H1 (cell line): ENCODE results near the gene C2orf72. TPM values are rescaled to one million over a fixed set of nuclear protein-coding genes. Genes with fewer than 3 reads are reported as not detected.

ENCODE experiments used
- polyA plus RNA-seq, 7 experiments: library from polyadenylated mRNA; depleted of rRNA in 3 of 7; stranded (reverse) in 5 of 7; unstranded in 2 of 7; fragments of >200 nt in 5 of 7; fragments of 200-250 nt in 2 of 7; gene quantifications; 1 replicate in 5 of 7; 2 replicates in 1 of 7; 4 replicates in 1 of 7; pipeline versions ENCODE4 v1.2.1 to v1.2.3, GENCODE V29; 2011 to 2013; ENCODE audit warnings: missing spikeins in 2 of 7, mixed read lengths in 2 of 7
- total RNA-seq: library from RNA; stranded (reverse); fragmentation: NEBNext Ultra II Directional; extraction: Animal tissue kit (Norgen Biotek cat#: 25700); gene quantifications from 2 replicates; pipeline ENCODE4 v1.2.1, GENCODE V29; 2021

Gene C2orf72
- total and polyA plus RNA-seq, 2 of the 8 experiments (the other 6 are each of a cell fraction or from before 2014, with no cell fraction given), result 1.1 to 1.7 TPM

Other genes with a start within 250 kb of the C2orf72 start
- 362 and 367 TPM in 2 replicates for gene ITM2C, start 172.6 kb upstream of the C2orf72 start, total RNA-seq
- gene ITM2C, start 172.6 kb upstream of the C2orf72 start, polyA plus RNA-seq (2011; rRNA removed), result 742 and 889 TPM in 2 replicates
- not detected in 2 replicates for gene GPR55, start 112.3 kb upstream of the C2orf72 start, total RNA-seq
- not detected in 2 replicates for gene GPR55, start 112.3 kb upstream of the C2orf72 start, polyA plus RNA-seq (2011; rRNA removed)
- gene SPATA3, start 41.4 kb upstream of the C2orf72 start, total RNA-seq, result not detected in 2 replicates
- gene SPATA3, start 41.4 kb upstream of the C2orf72 start, polyA plus RNA-seq (2011; rRNA removed), result not detected in 2 replicates
- gene PSMD1, start 19.3 kb downstream of the C2orf72 start, total RNA-seq, result 170 and 179 TPM in 2 replicates
- 155 and 272 TPM in 2 replicates for gene PSMD1, start 19.3 kb downstream of the C2orf72 start, polyA plus RNA-seq (2011; rRNA removed)
- gene HTR2B, start 87.5 kb downstream of the C2orf72 start, total RNA-seq, result not detected in 2 replicates
- not detected in 2 replicates for gene HTR2B, start 87.5 kb downstream of the C2orf72 start, polyA plus RNA-seq (2011; rRNA removed)
- gene ARMC9, start 161.1 kb downstream of the C2orf72 start, total RNA-seq, result 33.0 and 36.1 TPM in 2 replicates
- 17.6 and 23.2 TPM in 2 replicates for gene ARMC9, start 161.1 kb downstream of the C2orf72 start, polyA plus RNA-seq (2011; rRNA removed)